ENCODE measurements around the gene UNC45A.
"Not testable (repeated sequence)": the region's sequence is repeated elsewhere in the genome, so short reads cannot be mapped to it uniquely, and the experiment has no call there.

Gene UNC45A

DNA sequence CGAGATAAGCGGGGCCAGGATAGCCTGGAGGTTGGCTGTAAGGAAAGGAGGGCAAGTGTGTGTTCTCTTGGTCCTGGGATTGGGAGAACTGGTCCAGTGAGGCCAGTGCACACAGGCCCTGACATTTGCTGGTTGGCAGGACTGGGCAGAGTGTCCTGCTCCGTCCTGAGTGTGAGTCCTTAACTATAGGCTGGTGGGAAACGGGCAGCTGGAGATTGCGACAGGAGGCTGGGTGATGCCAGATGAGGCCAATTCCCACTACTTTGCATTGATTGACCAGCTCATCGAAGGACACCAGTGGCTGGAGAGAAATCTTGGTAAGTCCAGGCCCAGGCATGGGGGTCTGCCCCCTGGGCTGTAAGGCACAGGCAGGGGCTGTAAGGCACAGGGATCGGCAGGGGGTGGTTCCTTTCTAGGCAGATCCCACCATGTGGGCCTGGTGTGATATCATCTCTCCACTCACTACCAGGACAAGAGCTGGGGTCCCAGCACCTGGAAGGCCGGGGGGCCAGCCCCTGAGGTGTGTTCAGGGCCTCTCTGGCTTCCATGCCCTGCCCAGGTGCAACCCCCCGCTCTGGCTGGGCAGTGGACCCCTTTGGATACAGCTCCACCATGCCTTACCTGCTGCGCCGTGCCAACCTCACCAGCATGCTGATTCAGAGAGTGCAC lies 28.8 kb upstream of the UNC45A start:
- CTCF ChIA-PET: interaction anchor here (1.0 to 8.3 kb wide), 2 partner anchors 20 to 26 kb away, joined by 3 to 126 read pairs; partner anchors contain the start of genes HDDC3 and UNC45A
- Histone ChIP-seq H3K9me3 (ENCODE audit: control insufficient read depth, insufficient read depth, low read depth, low read length) (no peaks in the 10 kb centered on the region), H3K4me3 (ENCODE audit: low read depth, low read length) (no peak overlapping the region), H3K36me3 (ENCODE audit: control insufficient read depth in 2 of 2, insufficient read depth in 1 of 2, low read length in 2 of 2) (peaks cover 16 to 62% of the 10 kb centered on the region in 2 experiments), H3K27ac (ENCODE audit: extremely low read depth, low read depth, low read length) (no peak overlapping the region), H3K4me1 (ENCODE audit: control insufficient read depth, insufficient read depth, low read length) (peaks cover 13% of the 10 kb centered on the region)
- POLR2A ChIA-PET: interaction anchor here (1.7 kb wide), 1 partner anchor 26 kb away, joined by 5 read pairs; the partner anchor contains the start of gene HDDC3
- TF ChIP-seq ZIC2 (tag by site-specific recombination; IDR thresholded peaks at IDR 0.05) (peak; percentile 66), GLIS2 (tag by site-specific recombination; IDR thresholded peaks at IDR 0.05) (no peak), ZNF707 (tag by site-specific recombination; IDR thresholded peaks at IDR 0.05) (no peak)

- H3K27ac ChIP-seq (ENCODE audit: extremely low read depth, low read depth, low read length): no peak overlapping the region
- POLR2A ChIA-PET: interaction anchor here (0.6 kb wide), 1 partner anchor 74 kb away, joined by 3 read pairs; no protein-coding TSS in a partner anchor
- no peaks in the 10 kb centered on the region for H3K9me3 ChIP-seq (ENCODE audit: control insufficient read depth, insufficient read depth, low read depth, low read length)
- TF ChIP-seq GLIS2 (tag by site-specific recombination; IDR thresholded peaks at IDR 0.05) (0 out of 2 replicates have a peak, but pooled peaks have one; percentile 15), ZNF155 (tag by site-specific recombination; IDR thresholded peaks at IDR 0.05) (no peak)
- peaks cover 16 to 70% of the 10 kb centered on the region in 2 experiments for H3K36me3 ChIP-seq (ENCODE audit: control insufficient read depth in 2 of 2, insufficient read depth in 1 of 2, low read length in 2 of 2)
- peaks cover 9% of the 10 kb centered on the region for H3K4me1 ChIP-seq (ENCODE audit: control insufficient read depth, insufficient read depth, low read length)
- CTCF ChIA-PET: interaction anchor here (0.6 to 8.3 kb wide), 2 partner anchors 26 to 143 kb away, joined by 3 to 126 read pairs; partner anchors contain the start of genes HDDC3 and UNC45A
- no peak overlapping the region for H3K4me3 ChIP-seq (ENCODE audit: low read depth, low read length)
These were observed 27.9 kb upstream of the UNC45A start for GRCh38 chr15:90907051-90907660.

DNA sequence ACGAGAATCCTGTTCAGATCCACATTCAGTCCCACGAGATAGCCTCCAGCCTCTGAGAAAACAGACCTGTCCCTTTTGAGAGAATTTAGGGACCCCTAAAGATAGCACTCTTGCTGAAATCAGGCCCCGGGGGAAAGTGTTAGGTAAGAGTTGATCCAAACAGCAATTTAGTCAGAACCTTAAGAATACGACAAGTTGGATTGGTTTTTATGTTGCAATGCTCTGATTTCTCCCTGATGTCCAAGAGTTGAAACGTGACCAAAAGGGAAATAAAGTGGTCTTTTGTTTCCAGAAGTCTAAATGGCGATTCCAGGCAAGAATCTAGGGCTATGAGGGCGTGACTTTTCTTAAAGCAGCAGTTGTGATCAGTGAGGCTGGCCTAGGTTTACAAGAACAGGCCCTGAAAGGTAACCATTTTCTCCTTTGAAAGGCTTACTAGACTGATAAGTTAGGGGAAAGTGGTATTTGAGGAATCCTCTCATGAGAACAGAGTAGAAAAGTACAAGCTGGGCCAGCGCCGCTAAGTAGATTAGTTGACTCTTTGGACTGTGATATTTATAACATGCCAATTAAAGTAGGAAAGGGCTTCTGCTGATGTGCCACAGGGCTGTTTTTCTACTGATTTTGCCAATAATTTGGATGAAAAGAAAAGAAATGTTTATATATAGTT lies 27.1 kb upstream of the UNC45A start:
- TF ChIP-seq HIC1 (tag by site-specific recombination; IDR thresholded peaks at IDR 0.05) (no peak), ZNF266 (tag by site-specific recombination; IDR thresholded peaks at IDR 0.05; ENCODE audit: low read depth) (no peak), ZSCAN16 (tag by site-specific recombination; IDR thresholded peaks at IDR 0.05) (no peak), ZNF112 (tag by site-specific recombination; IDR thresholded peaks at IDR 0.05) (no peak), ZNF366 (tag by site-specific recombination; conservative IDR thresholded peaks at IDR 0.05) (no peak), ZNF155 (tag by site-specific recombination; IDR thresholded peaks at IDR 0.05) (no peak), ZNF423 (tag by site-specific recombination; IDR thresholded peaks at IDR 0.05) (no peak), ZNF214 (tag by site-specific recombination; IDR thresholded peaks at IDR 0.05; ENCODE audit: borderline replicate concordance) (no peak), SP3 (tag by site-specific recombination; IDR thresholded peaks at IDR 0.05) (no peak), ZNF416 (tag by site-specific recombination; IDR thresholded peaks at IDR 0.05) (no peak), SCRT2 (tag by site-specific recombination; IDR thresholded peaks at IDR 0.05) (no peak)
- TF ChIP-seq, protein P1, sequence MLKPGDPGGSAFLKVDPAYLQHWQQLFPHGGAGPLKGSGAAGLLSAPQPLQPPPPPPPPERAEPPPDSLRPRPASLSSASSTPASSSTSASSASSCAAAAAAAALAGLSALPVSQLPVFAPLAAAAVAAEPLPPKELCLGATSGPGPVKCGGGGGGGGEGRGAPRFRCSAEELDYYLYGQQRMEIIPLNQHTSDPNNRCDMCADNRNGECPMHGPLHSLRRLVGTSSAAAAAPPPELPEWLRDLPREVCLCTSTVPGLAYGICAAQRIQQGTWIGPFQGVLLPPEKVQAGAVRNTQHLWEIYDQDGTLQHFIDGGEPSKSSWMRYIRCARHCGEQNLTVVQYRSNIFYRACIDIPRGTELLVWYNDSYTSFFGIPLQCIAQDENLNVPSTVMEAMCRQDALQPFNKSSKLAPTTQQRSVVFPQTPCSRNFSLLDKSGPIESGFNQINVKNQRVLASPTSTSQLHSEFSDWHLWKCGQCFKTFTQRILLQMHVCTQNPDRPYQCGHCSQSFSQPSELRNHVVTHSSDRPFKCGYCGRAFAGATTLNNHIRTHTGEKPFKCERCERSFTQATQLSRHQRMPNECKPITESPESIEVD (tag by site-specific recombination; IDR thresholded peaks at IDR 0.05): no peak
- TF ChIP-seq, protein P2, sequence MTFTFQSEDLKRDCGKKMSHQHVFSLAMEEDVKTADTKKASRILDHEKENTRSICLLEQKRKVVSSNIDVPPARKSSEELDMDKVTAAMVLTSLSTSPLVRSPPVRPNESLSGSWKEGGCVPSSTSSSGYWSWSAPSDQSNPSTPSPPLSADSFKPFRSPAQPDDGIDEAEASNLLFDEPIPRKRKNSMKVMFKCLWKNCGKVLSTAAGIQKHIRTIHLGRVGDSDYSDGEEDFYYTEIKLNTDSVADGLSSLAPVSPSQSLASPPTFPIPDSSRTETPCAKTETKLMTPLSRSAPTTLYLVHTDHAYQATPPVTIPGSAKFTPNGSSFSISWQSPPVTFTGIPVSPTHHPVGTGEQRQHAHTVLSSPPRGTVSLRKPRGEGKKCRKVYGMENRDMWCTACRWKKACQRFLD (tag by site-specific recombination; IDR thresholded peaks at IDR 0.05): no peak
- ChIA-PET POLR2A (no interaction called here), CTCF (interaction anchor here (0.6 to 1.6 kb wide), 2 partner anchors 9 to 27 kb away, joined by 3 read pairs; no protein-coding TSS in a partner anchor)
- Histone ChIP-seq H3K4me3 (ENCODE audit: low read depth, low read length) (no peak overlapping the region), H3K27ac (ENCODE audit: extremely low read depth, low read depth, low read length) (no peak overlapping the region), H3K4me1 (ENCODE audit: control insufficient read depth, insufficient read depth, low read length) (peaks cover 9% of the 10 kb centered on the region), H3K9me3 (ENCODE audit: control insufficient read depth, insufficient read depth, low read depth, low read length) (no peaks in the 10 kb centered on the region), H3K36me3 (ENCODE audit: control insufficient read depth in 2 of 2, insufficient read depth in 1 of 2, low read length in 2 of 2) (peaks cover 20 to 79% of the 10 kb centered on the region in 2 experiments)

- ChIA-PET POLR2A (interaction anchor here (0.6 to 1.0 kb wide), 3 partner anchors 9 to 718 kb away, joined by 3 to 4 read pairs (median 3); no protein-coding TSS in a partner anchor), CTCF (interaction anchor here (0.6 to 0.7 kb wide), 3 partner anchors 151 to 942 kb away, joined by 3 read pairs; no protein-coding TSS in a partner anchor)
- not testable (repeated sequence) for H3K4me1 ChIP-seq (ENCODE audit: control insufficient read depth, insufficient read depth, low read length); H3K9me3 ChIP-seq (ENCODE audit: control insufficient read depth, insufficient read depth, low read depth, low read length); H3K27ac ChIP-seq (ENCODE audit: extremely low read depth, low read depth, low read length); H3K4me3 ChIP-seq (ENCODE audit: low read depth, low read length)
- H3K36me3 ChIP-seq (ENCODE audit: control insufficient read depth in 2 of 2, insufficient read depth in 1 of 2, low read length in 2 of 2): peaks cover 22 to 92% of the 10 kb centered on the region in 2 experiments
These were observed 25.6 kb upstream of the UNC45A start for GRCh38 chr15:90909449-90909848.
